Right atrium auricular region (tissue), 2 donors: ENCODE results near the gene TMEM52B. TPM values are rescaled to one million over a fixed set of nuclear protein-coding genes. Genes with fewer than 3 reads are reported as not detected.

ENCODE experiments used
- DNase-seq: peaks from one replicate; pipeline ENCODE4 v3.0.0-alpha.2; 2019; ENCODE audit warnings: low spot score
- H3K27ac ChIP-seq, 2 donors: fragments of 200-600 bp; sonication (generic); 1 replicate in 1 of 2; 2 replicates in 1 of 2; pipeline ENCODE4 v1.5.1; 2016 to 2019
- H3K27me3 ChIP-seq, 2 donors: fragments of 200-600 bp; sonication (generic); one replicate each; pipeline versions ENCODE4 v1.5.1 to v1.6.0; 2017 to 2019
- H3K36me3 ChIP-seq: fragments of 200-600 bp; sonication (generic); one replicate; pipeline ENCODE4 v1.5.1; 2016
- H3K4me1 ChIP-seq, 2 donors: fragments of 200-600 bp; sonication (generic); one replicate each; pipeline versions ENCODE4 v1.5.1 to v1.6.0; 2017 to 2019
- H3K4me3 ChIP-seq, 2 donors: fragments of 200-600 bp; sonication (generic); 1 replicate in 1 of 2; 2 replicates in 1 of 2; pipeline ENCODE4 v1.5.1; 2017 to 2019; ENCODE audit warnings: mild to moderate bottlenecking in 1 of 2, moderate library complexity in 1 of 2
- H3K9me3 ChIP-seq, 2 donors: fragments of 200-600 bp; sonication (generic); one replicate each; pipeline ENCODE4 v1.5.1; 2019
- CTCF ChIP-seq, 2 donors: fragments of 200-600 bp; sonication (generic); IDR thresholded peaks; one replicate each; pipeline ENCODE4 v1.5.1; 2019; ENCODE audit warnings: antibody characterized with exemption in 2 of 2
- total RNA-seq, 2 donors: library from RNA; depleted of rRNA; stranded (reverse); fragments of >200 nt; gene quantifications; one replicate each; pipeline ENCODE4 v1.1.0, GENCODE V29; 2016

Gene TMEM52B
- total RNA-seq, 2 donors from 2014 or later: 0.51 TPM; not detected in 1

- DNase-seq: no peak
- Histone ChIP-seq H3K27ac (no peak overlapping the region), H3K36me3 (no peaks in the 10 kb centered on the region), H3K4me3 (no peak overlapping the region), H3K27me3 (no peaks in the 10 kb centered on the region), H3K9me3 (no peaks in the 10 kb centered on the region), H3K4me1 (no peaks in the 10 kb centered on the region)
- no peak for TF ChIP-seq CTCF (IDR thresholded peaks at IDR 0.05)
Observed at GRCh38 chr12:10234562-10234961, 55.7 kb downstream of the TMEM52B start.

- H3K27ac ChIP-seq: no peak overlapping the region
- no peak overlapping the region for H3K4me3 ChIP-seq
- no peaks in the 10 kb centered on the region for H3K27me3 ChIP-seq
- no peak for DNase-seq
- TF ChIP-seq CTCF (IDR thresholded peaks at IDR 0.05): peak; percentile 76 to 86
- H3K4me1 ChIP-seq: no peaks in the 10 kb centered on the region
- no peaks in the 10 kb centered on the region for H3K9me3 ChIP-seq
- peaks cover 12% of the 10 kb centered on the region for H3K36me3 ChIP-seq
Observed at GRCh38 chr12:10235761-10236631, 57.2 kb downstream of the TMEM52B start.

GRCh38 chr12:10236720-10237119 is 57.9 kb downstream of the TMEM52B start:
- no peak for DNase-seq

GRCh38 chr12:10238526-10238925 is 59.7 kb downstream of the TMEM52B start:
- no peaks in the 10 kb centered on the region for H3K27me3 ChIP-seq

More at GRCh38 chr12:10236720-10237119, 57.9 kb downstream of the TMEM52B start:
- Histone ChIP-seq H3K27me3 (no peaks in the 10 kb centered on the region), H3K4me1 (no peaks in the 10 kb centered on the region), H3K36me3 (peaks cover 12% of the 10 kb centered on the region), H3K27ac (no peak overlapping the region), H3K9me3 (no peaks in the 10 kb centered on the region), H3K4me3 (no peak overlapping the region)
- TF ChIP-seq CTCF (IDR thresholded peaks at IDR 0.05): no peak

GRCh38 chr12:10241290-10241689 is 62.5 kb downstream of the TMEM52B start:
- no peaks in the 10 kb centered on the region for H3K4me1 ChIP-seq
- TF ChIP-seq CTCF (IDR thresholded peaks at IDR 0.05): no peak
- H3K36me3 ChIP-seq: peaks cover 12% of the 10 kb centered on the region
- H3K9me3 ChIP-seq: no peaks in the 10 kb centered on the region
- H3K27me3 ChIP-seq: no peaks in the 10 kb centered on the region
- H3K4me3 ChIP-seq: no peak overlapping the region
- DNase-seq: no peak
- no peak overlapping the region for H3K27ac ChIP-seq

More at GRCh38 chr12:10238526-10238925, 59.7 kb downstream of the TMEM52B start:
- peaks cover 12% of the 10 kb centered on the region for H3K36me3 ChIP-seq
- H3K9me3 ChIP-seq: no peaks in the 10 kb centered on the region
- no peaks in the 10 kb centered on the region for H3K4me1 ChIP-seq
- no peak overlapping the region for H3K4me3 ChIP-seq
- DNase-seq: no peak
- TF ChIP-seq CTCF (IDR thresholded peaks at IDR 0.05): no peak
- H3K27ac ChIP-seq: no peak overlapping the region

Other genes starting within 250 kb of the TMEM52B start
- gene CLEC2A, start 246.7 kb upstream of the TMEM52B start, total RNA-seq: not detected
- gene CLEC12A, start 207.6 kb upstream of the TMEM52B start, total RNA-seq: 1 to 10 TPM in 1 of 2 donors, under 1 TPM in 1; 0.47 to 1.3 TPM
- not detected for gene CLEC1B, start 179.9 kb upstream of the TMEM52B start, total RNA-seq
- not detected for gene CLEC12B, start 168.4 kb upstream of the TMEM52B start, total RNA-seq
- gene CLEC9A, start 148.3 kb upstream of the TMEM52B start, total RNA-seq: not detected
- 1 to 10 TPM in 1 of 2 donors, under 1 TPM in 1; 0.93 to 2.8 TPM for gene CLEC1A, start 80.0 kb upstream of the TMEM52B start, total RNA-seq
- gene CLEC7A, start 48.8 kb upstream of the TMEM52B start, total RNA-seq: 1 to 10 TPM; 4.2 to 7.9 TPM
- gene OLR1, start 6.9 kb upstream of the TMEM52B start, total RNA-seq: 1 to 10 TPM; 1.6 to 2.5 TPM
- gene GABARAPL1, start 33.8 kb downstream of the TMEM52B start, total RNA-seq: 100 to 1,000 TPM; 180 to 335 TPM
- gene KLRD1, start 128.8 kb downstream of the TMEM52B start, total RNA-seq: under 1 TPM; 0.82 to 0.94 TPM
- under 1 TPM; 0.28 to 0.59 TPM for gene KLRK1, start 211.0 kb downstream of the TMEM52B start, total RNA-seq
- not detected for gene KLRC4, start 230.7 kb downstream of the TMEM52B start, total RNA-seq
- gene KLRC3, start 241.6 kb downstream of the TMEM52B start, total RNA-seq: not detected